GM06990 (cell line): ENCODE results near the gene ACTMAP.

Experiments
- DNase-seq: peaks from one replicate; pipeline ENCODE4 v3.0.0-alpha.2; 2011; ENCODE audit not compliant: insufficient read length; ENCODE audit errors: extremely low read depth
- H3K27me3 ChIP-seq: replicated peaks from 2 replicates; pipeline ENCODE4 v1.6.0; 2011; ENCODE audit warnings: low read length; ENCODE audit not compliant: control insufficient read depth, insufficient read depth
- H3K36me3 ChIP-seq: 2 replicates; pipeline ENCODE4 v1.5.1; 2011; ENCODE audit warnings: low read length; ENCODE audit not compliant: control insufficient read depth, insufficient read depth
- H3K4me3 ChIP-seq: replicated peaks from 2 replicates; pipeline ENCODE4 v1.5.1; 2011; ENCODE audit warnings: low read depth, mild to moderate bottlenecking, control low read depth, low read length
- CTCF ChIP-seq: IDR thresholded peaks from 2 replicates; pipeline ENCODE4 v1.5.1; 2011; ENCODE audit warnings: low read length, control low read depth, mild to moderate bottlenecking, inconsistent platforms; ENCODE audit not compliant: insufficient read depth, poor library complexity, severe bottlenecking

The ACTMAP gene

GRCh38 chr19:40709817-40710216 is 40.5 kb downstream of the ACTMAP start:
- Histone ChIP-seq H3K36me3 (peaks cover 9% of the 10 kb centered on the region), H3K4me3 (no peak overlapping the region), H3K27me3 (no peaks in the 10 kb centered on the region)
- no peak for DNase-seq
- TF ChIP-seq CTCF, result no peak

- no peaks in the 10 kb centered on the region for H3K27me3 ChIP-seq
- no peak for TF ChIP-seq CTCF
- peaks cover 17% of the 10 kb centered on the region for H3K36me3 ChIP-seq
- no peak overlapping the region for H3K4me3 ChIP-seq
- no peak for DNase-seq
Observed at GRCh38 chr19:40707615-40708014, 42.7 kb downstream of the ACTMAP start.

- H3K27me3 ChIP-seq, result no peaks in the 10 kb centered on the region
- no peak for DNase-seq
- H3K4me3 ChIP-seq, result no peak overlapping the region
- peaks cover 27% of the 10 kb centered on the region for H3K36me3 ChIP-seq
- TF ChIP-seq CTCF, result no peak
Observed at GRCh38 chr19:40705950-40706619, 44.2 kb downstream of the ACTMAP start.

- no peak for DNase-seq
- H3K4me3 ChIP-seq, result no peak overlapping the region
- TF ChIP-seq CTCF, result no peak
- H3K36me3 ChIP-seq, result peaks cover 27% of the 10 kb centered on the region
- no peaks in the 10 kb centered on the region for H3K27me3 ChIP-seq
Observed at GRCh38 chr19:40705362-40705651, 45.0 kb downstream of the ACTMAP start.

GRCh38 chr19:40704491-40705361 is 45.6 kb downstream of the ACTMAP start:
- no peak for DNase-seq
- no peak for TF ChIP-seq CTCF
- no peak overlapping the region for H3K4me3 ChIP-seq
- peaks cover 25% of the 10 kb centered on the region for H3K36me3 ChIP-seq
- no peaks in the 10 kb centered on the region for H3K27me3 ChIP-seq
